Astrocyte of the hippocampus (primary cell): Measurements from ENCODE around the gene HES2.
"Not testable (repeated sequence)": the region's sequence is repeated elsewhere in the genome, so short reads cannot be mapped to it uniquely, and the experiment has no call there.

ENCODE experiments used
- DNase-seq: peaks from one replicate; pipeline ENCODE4 v3.0.0; 2011; ENCODE audit warnings: low read depth, low spot score

The HES2 gene

GRCh38 chr1:6437012-6437700 lies 17.4 kb upstream of the HES2 start:
- peak; percentile 76 for DNase-seq

GRCh38 chr1:6436277-6436676 lies 16.6 kb upstream of the HES2 start:
- not testable (repeated sequence) for DNase-seq

GRCh38 chr1:6435547-6435946 lies 15.8 kb upstream of the HES2 start:
- DNase-seq = no peak

DNA sequence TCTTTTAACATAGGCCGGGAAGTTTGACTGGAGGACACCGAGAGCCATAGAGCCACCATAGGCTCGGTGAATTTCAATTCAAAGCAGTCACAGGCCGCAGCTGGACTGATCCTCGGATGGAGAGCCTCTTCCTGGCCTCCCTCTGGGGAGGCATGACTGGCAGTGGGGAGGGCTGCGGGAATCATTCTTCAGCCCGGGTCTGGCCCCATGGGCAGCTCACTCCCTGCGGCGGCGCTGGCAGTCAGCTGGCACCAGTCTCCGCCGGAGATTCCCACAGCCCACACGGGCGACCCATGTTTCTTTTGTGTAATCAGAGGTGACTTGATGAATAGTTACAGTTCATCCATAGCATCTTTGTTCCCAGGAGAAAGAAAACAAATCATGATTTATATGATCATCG lies 15.4 kb upstream of the HES2 start:
- no peak for DNase-seq

DNA sequence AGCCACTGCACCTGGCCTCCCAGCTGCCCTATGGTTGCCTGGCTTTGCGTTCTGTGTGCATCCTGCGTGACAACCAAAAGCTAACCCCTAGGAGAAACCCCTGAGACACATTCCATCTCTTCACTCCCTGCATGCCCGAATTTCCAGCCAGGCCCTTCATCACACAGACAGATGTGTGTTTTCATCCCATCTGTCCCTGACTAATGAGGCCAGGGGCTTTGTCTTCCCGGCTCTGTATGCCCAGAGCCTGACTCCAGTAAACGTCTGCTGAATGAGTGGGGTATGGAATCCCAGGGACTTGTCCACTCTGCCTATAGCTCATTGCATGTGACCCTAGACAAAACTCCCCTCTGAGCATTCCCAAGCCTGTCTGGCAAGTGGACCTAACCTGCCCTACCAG lies 14.5 kb upstream of the HES2 start:
- DNase-seq = no peak

- DNase-seq = not testable (repeated sequence)
Observed at GRCh38 chr1:6431645-6432579, 12.2 kb upstream of the HES2 start.

DNA sequence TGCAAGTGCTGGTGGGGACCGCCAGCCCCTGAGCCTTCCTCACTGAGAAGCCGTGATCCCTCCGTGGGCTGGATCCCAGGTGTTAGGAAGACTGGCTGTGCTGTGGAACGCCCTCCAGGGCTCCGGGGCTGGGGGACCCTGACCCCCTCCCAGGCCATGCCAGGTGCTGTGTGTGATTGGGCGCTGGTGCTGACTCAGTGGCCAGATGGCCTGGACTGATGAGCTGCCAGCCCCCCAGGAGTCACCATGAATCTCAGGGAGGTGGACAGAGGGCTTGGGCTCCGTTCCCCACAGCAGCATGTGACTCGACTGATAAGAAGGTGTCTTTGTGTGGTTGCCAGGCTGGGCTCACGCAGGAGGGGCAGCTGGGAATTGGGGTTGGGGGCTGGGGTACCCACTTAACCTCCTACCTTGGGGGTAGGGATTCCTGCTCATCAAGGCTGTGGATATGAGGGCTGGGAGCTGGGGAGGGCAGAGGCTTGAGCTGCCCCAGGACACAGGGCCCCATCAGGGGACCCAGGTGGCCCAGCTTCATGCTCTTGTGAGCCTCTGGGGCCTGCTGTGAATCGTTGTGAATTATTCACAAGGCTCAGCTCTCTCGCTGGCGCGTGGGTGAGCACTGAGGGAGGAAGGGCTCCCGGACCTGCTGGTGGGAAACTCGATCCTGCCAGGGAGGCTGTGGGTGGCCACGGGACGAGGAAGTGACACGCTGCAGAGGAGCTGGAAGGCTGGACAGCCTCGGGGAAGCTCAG lies 10.1 kb upstream of the HES2 start:
- DNase-seq = not testable (repeated sequence)

- not testable (repeated sequence) for DNase-seq
Observed at GRCh38 chr1:6428453-6428852, 8.7 kb upstream of the HES2 start.

DNA sequence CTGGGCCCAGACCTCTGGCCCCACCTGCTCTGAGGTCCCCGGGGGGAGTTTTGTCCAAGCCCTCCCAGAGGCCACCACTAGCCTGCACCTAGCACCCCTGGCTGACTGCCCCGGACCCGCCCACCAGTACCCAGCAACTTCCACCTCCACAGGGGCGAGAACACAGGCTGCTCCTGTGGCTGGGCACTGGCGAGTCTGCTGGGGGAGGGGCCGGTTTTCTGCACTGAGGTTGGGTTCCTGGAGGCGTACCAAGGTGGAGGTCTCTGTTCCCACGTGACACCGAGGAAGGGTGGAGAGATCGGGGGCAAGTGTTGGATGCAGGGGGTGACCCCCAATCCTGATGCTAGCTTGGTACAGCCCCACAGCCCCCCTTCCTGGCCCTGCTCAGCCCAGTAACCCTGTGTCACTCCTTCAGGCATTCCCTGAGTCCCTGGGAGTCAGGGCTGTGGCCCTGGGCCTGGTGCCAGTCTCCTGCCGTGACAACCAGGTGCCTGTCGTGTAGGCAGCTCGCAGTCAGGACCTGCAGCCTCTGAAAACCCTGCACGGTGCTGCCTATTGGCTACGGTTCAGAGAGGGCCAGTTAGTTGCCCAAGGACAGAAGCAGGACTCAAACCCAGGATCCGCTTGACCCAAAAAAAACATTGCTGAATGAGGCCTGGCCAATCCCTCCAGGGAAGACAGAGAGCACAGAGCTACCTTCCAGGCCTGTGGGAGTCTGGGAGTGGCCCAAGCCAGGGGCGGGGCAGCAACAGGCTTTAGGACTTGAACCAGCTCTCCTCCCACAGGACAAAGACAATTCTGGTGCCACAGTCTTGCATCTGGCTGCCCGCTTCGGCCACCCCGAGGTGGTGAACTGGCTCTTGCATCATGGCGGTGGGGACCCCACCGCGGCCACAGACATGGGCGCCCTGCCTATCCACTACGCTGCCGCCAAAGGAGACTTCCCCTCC lies 8.0 kb upstream of the HES2 start:
- no peak for DNase-seq

GRCh38 chr1:6426972-6427350 lies 7.2 kb upstream of the HES2 start:
- DNase-seq = no peak

DNA sequence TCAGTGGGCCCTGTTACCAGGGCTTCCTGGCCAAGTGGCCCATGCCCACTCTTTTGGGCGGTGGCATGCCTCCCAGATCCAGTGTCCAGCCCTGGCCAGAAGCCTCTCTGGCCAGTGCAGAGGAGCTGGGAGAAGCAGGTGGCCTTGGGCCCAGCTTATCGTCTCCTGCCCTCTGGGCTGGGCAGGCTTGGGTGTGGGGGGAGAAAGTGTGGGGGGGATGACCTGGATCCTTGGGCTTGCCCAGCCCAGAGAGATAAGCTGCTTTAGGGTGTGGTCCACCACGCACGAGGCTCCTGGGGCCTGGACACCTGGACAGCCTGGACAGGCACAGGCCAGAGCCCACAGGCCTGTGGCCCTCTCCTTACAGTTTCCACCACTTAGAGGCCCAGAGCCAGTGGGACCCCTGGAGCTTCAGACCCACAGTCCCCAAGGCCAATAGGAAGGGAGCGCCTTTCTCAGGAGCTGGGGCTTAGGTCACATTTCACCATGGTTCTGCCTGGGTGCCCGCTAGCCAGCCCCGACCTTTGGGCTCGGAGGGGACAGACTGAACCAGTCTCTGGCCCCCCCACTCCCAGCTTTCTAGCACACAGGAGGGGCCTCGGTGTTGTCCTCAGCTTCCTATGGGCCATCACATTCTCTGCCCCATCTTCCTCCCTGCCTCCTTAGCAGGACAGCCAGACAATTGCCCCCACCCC lies 6.7 kb upstream of the HES2 start:
- no peak for DNase-seq

DNA sequence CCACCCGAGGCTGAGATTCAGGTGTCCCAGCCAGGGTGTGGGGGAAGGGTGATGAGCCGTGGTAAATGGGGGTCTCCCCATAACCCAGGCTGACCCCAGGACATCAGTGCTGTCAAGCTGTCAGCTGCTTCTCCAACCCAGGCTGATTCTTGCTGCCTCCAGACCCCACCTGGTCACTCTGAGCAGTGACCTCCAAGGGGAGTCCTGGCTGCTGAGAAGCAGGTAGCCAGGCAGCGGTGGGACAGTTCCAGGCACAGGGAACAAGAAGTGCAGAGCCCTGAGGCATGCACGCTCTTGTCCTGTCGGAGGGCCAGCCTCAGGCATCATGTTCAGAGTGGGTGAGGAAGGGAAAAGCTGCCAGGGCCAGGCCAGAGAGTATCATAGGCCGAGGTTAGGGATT lies 5.9 kb upstream of the HES2 start:
- DNase-seq = no peak

- DNase-seq = no peak
Observed at GRCh38 chr1:6424619-6425593, 5.2 kb upstream of the HES2 start, which contains the start of gene ESPN. Gene ESPN (plus strand): TSS chr1:6424776. CDS start chr1:6424956, 180 bp downstream.

GRCh38 chr1:6424000-6424565 lies 4.4 kb upstream of the HES2 start:
- no peak for DNase-seq

DNA sequence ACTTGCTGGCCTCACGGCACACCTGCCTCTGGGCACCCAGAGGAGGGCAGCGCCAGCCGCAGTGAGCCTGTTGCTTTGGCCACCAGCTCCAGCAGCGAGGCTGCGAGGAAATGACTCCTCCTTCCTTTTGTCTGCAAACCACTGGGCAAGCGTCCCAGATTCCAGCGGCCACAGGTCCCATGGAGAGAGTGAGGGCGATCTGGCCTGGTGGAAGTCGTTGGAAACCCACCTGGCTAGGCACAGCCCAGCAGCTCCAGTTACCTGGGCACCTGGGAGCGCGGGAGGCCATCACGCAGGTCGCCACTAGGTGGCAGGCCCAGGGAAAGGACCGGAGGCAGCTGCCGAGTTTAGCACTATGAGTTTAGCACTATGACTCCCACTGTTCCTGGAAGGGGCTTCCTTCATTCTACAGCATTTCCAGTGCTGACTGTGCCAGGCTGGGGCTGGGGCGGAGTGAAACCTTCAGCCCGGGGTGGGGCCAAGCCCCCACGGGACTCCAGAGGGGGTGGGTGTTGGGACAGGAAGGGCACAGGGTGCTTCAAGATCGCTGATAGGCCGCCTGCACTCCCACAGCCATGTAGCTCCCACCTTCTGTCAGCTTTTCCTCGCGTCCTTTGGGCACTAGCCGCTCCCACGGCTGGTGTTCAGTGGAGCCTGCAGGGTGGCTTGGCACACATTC lies 3.7 kb upstream of the HES2 start:
- peak; percentile 89 for DNase-seq

- no peak for DNase-seq
Observed at GRCh38 chr1:6421266-6421665, 1.5 kb upstream of the HES2 start.

GRCh38 chr1:6420454-6421042 lies 829 bp upstream of the HES2 start:
- peak; percentile 23 for DNase-seq

DNA sequence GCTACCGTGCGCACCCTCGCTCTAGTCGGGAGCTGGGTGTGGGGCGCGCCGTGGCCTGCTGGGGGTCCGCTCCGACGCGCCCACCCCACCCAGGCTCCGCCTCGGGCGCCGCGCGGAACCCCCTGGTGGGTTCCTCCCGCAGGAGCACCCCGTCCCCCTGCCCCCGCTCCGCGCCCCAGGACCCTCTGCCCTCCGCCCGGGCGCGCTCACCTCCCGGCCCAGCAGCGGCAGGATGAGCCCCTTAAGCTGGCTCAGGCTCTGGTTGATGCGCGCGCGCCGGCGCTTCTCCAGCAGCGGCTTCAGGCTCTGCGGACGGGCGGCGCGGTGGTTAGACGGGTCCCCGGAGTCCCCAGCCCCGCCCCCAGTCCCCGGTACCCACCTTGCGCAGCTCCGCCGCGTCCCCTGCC lies 319 bp downstream of the HES2 start:
- DNase-seq = no peak
